Keratinocyte (primary cell): ENCODE results near the gene SLC4A1AP.

ENCODE experiments used
- CTCF ChIP-seq, 3 experiments: IDR thresholded peaks in 1 of 3; conservative IDR thresholded peaks in 1 of 3; optimal IDR thresholded peaks in 1 of 3; 2 replicates in 2 of 3; 3 replicates in 1 of 3; pipeline versions ENCODE3 to v1.5.1; 2011; ENCODE audit warnings: low read length in 3 of 3, mild to moderate bottlenecking in 3 of 3, moderate library complexity in 2 of 3, control low read depth in 1 of 3, inconsistent platforms in 1 of 3; ENCODE audit not compliant: insufficient read depth in 2 of 3; ENCODE audit errors: extremely low read depth in 1 of 3
- EZH2 ChIP-seq: IDR thresholded peaks from one replicate; pipeline ENCODE4 v1.6.1; 2012; ENCODE audit warnings: inconsistent platforms, mild to moderate bottlenecking, low read length, moderate library complexity

GRCh38 chr2:27724191-27724590 lies 60.5 kb downstream of the SLC4A1AP start:
- TF ChIP-seq CTCF (optimal IDR thresholded peaks at IDR 0.05 in 1 of 3, IDR thresholded peaks at IDR 0.05 in 1 of 3, conservative IDR thresholded peaks at IDR 0.05 in 1 of 3; ENCODE audit: extremely low read depth in 1 of 3, insufficient read depth in 2 of 3, low read length in 3 of 3) = no peak
- TF ChIP-seq EZH2 = no peak
